HepG2 (cell line): Measurements from ENCODE around the gene PLEKHA3. TPM values are rescaled to one million over a fixed set of nuclear protein-coding genes. Genes with fewer than 3 reads are reported as not detected.

Experiments
- ARID2 ChIP-seq: sonication (generic); formaldehyde crosslinking; IDR thresholded peaks from 2 replicates; pipeline ENCODE4 v1.8.1; 2022; ENCODE audit warnings: mild to moderate bottlenecking, missing genetic modification reagents, borderline replicate concordance
- MAFF ChIP-seq: IDR thresholded peaks from 2 replicates; pipeline ENCODE4 v1.6.1; 2011; ENCODE audit warnings: low read depth, low read length, improper control_type of control experiment
- NCOA1 ChIP-seq: sonication (generic); formaldehyde crosslinking; IDR thresholded peaks from 2 replicates; pipeline ENCODE4 v1.9.0; 2021; ENCODE audit warnings: missing genetic modification reagents
- NFIB ChIP-seq: sonication (generic); formaldehyde crosslinking; IDR thresholded peaks from 2 replicates; pipeline ENCODE4 v1.9.0; 2021; ENCODE audit warnings: missing genetic modification reagents, mild to moderate bottlenecking, borderline replicate concordance
- NFYB ChIP-seq: sonication (generic); formaldehyde crosslinking; IDR thresholded peaks from 2 replicates; pipeline ENCODE4 v1.4.0; 2020; ENCODE audit warnings: missing genetic modification reagents
- PHF8 ChIP-seq: sonication (generic); formaldehyde crosslinking; IDR thresholded peaks from 2 replicates; pipeline ENCODE4 v1.5.0; 2020; ENCODE audit warnings: missing genetic modification reagents
- POLR2AphosphoS2 ChIP-seq: IDR thresholded peaks from 2 replicates; pipeline ENCODE4 v1.6.1; 2011; ENCODE audit warnings: low read depth, low read length, improper control_type of control experiment
- POLR2G ChIP-seq: fragments of 200-400 bp; formaldehyde crosslinking; IDR thresholded peaks from 2 replicates; pipeline ENCODE4 v1.6.1; 2018; ENCODE audit warnings: mild to moderate bottlenecking, low read depth, low read length, moderate library complexity
- SIX1 ChIP-seq: sonication (generic); formaldehyde crosslinking; IDR thresholded peaks from 2 replicates; pipeline ENCODE4 v1.4.0; 2020; ENCODE audit warnings: missing genetic modification reagents, borderline replicate concordance
- SMC3 ChIP-seq: IDR thresholded peaks from 2 replicates; pipeline ENCODE4 v1.6.1; 2011; ENCODE audit warnings: low read length, improper control_type of control experiment
- SOX6 ChIP-seq, 2 experiments: fragments of 450-650 bp in 1 of 2; sonication (generic) in 1 of 2; formaldehyde crosslinking in 1 of 2; IDR thresholded peaks; 2 replicates each; pipeline versions ENCODE4 v1.4.0 to v1.6.1; 2017 to 2020; ENCODE audit warnings: antibody characterized with exemption in 1 of 2, mild to moderate bottlenecking in 1 of 2, missing genetic modification reagents in 1 of 2
- SRSF1 ChIP-seq: fragments of 200-400 bp; formaldehyde crosslinking; optimal IDR thresholded peaks from 2 replicates; pipeline ENCODE3; 2017; ENCODE audit warnings: mild to moderate bottlenecking, low read depth, low read length, moderate library complexity
- TGIF2 ChIP-seq: IDR thresholded peaks from 2 replicates; pipeline ENCODE4 v1.6.1; 2016; ENCODE audit warnings: control low read depth, missing compliant biosample characterization
- ZFP36L2 ChIP-seq: sonication (generic); formaldehyde crosslinking; IDR thresholded peaks from 2 replicates; pipeline ENCODE4 v1.4.0; 2020; ENCODE audit warnings: missing genetic modification reagents
- ZNF724P ChIP-seq: sonication (generic); formaldehyde crosslinking; IDR thresholded peaks from 2 replicates; pipeline ENCODE4 v1.8.0; 2022; ENCODE audit warnings: missing genetic modification reagents, borderline replicate concordance
- polyA plus RNA-seq, 8 experiments: library from polyadenylated mRNA; depleted of rRNA in 3 of 8; stranded (reverse) in 7 of 8; unstranded in 1 of 8; fragments of >200 nt; fragmentation: Illumina TruSeq in 4 of 8; extraction: Trizol in 4 of 8; gene quantifications; 2 replicates each; pipeline versions ENCODE4 v1.2.1 to v1.2.3, GENCODE V29; 2011 to 2016; ENCODE audit warnings: low read depth in 4 of 8, missing spikeins in 1 of 8, mixed read lengths in 1 of 8; ENCODE audit not compliant: insufficient read depth in 1 of 8
- total RNA-seq, 5 experiments: library from RNA; depleted of rRNA; stranded (reverse); fragments of >200 nt; fragmentation: Illumina TruSeq; extraction: Trizol; gene quantifications; 2 replicates each; pipeline ENCODE4 v1.2.3, GENCODE V29; 2016; ENCODE audit warnings: low read depth in 1 of 5
- TF ChIP-seq, protein P1 (sequence below): sonication (generic); formaldehyde crosslinking; IDR thresholded peaks from 2 replicates; pipeline ENCODE4 v1.5.0; 2020; ENCODE audit warnings: missing genetic modification reagents, mild to moderate bottlenecking, borderline replicate concordance
- TF ChIP-seq, protein P2 (sequence below): sonication (generic); formaldehyde crosslinking; IDR thresholded peaks from 2 replicates; pipeline ENCODE4 v1.9.0; 2021; ENCODE audit warnings: mild to moderate bottlenecking, missing genetic modification reagents

Gene PLEKHA3
- total and polyA plus RNA-seq, 2 of the 13 experiments (the other 11 are each of a cell fraction or from before 2014, with no cell fraction given) = 11.7 to 23.1 TPM

DNA sequence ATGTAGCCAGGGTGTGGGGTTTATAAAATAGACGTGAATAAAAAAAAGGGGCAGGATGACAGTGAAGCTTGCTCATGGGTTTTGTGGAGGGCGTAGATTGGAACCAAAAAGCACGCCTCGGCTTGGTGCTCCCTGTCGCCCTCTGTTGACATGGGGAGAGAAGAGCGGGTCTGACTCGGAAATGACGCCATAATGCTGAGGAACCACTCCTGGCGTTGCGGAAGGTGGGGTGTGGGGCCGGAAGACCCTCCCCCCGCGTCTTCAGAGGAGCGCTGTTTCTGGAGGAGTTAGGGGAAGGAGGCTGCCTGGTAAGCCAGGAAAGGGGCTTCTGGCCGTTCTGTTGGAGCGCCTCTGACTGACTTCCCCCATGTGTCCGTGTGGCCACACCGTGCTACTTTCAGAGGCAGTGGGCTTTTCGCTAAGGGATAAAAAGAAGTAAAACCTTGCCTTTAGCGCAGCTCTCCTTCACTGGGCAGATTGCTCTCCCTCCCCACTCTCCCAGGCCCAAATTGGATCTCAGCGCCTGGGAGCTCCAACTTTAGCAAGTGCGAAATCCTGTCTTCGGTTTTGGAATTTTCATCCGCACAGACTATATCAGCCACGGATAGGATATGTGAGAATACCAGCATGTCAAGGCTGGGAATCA, 42.8 kb downstream of the PLEKHA3 start (continued):
- TF ChIP-seq, protein P1, sequence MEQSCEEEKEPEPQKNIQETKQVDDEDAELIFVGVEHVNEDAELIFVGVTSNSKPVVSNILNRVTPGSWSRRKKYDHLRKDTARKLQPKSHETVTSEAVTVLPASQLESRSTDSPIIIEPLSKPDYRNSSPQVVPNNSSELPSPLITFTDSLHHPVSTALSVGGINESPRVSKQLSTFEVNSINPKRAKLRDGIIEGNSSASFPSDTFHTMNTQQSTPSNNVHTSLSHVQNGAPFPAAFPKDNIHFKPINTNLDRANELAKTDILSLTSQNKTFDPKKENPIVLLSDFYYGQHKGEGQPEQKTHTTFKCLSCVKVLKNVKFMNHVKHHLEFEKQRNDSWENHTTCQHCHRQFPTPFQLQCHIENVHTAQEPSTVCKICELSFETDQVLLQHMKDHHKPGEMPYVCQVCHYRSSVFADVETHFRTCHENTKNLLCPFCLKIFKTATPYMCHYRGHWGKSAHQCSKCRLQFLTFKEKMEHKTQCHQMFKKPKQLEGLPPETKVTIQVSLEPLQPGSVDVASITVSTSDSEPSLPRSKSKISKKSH (CRISPR knock-in tag) = 0 out of 2 replicates have a peak, but pooled peaks have one; percentile 30
- peak; percentile 65 for TF ChIP-seq NFYB (CRISPR knock-in tag)
- TF ChIP-seq SIX1 = no peak
- TF ChIP-seq SOX6 (IDR thresholded peaks at IDR 0.05) = no peak
- TF ChIP-seq SOX6 (CRISPR knock-in tag; IDR thresholded peaks at IDR 0.05) = no peak
- peak; percentile 55; the same call in 1 of the 2 replicates for TF ChIP-seq PHF8 (CRISPR knock-in tag)
- peak; percentile 83 for TF ChIP-seq POLR2G
- TF ChIP-seq NFIB (CRISPR knock-in tag) = no peak
- TF ChIP-seq ZFP36L2 (CRISPR knock-in tag) = no peak
- TF ChIP-seq ARID2 (CRISPR knock-in tag) = no peak
- TF ChIP-seq, protein P2, sequence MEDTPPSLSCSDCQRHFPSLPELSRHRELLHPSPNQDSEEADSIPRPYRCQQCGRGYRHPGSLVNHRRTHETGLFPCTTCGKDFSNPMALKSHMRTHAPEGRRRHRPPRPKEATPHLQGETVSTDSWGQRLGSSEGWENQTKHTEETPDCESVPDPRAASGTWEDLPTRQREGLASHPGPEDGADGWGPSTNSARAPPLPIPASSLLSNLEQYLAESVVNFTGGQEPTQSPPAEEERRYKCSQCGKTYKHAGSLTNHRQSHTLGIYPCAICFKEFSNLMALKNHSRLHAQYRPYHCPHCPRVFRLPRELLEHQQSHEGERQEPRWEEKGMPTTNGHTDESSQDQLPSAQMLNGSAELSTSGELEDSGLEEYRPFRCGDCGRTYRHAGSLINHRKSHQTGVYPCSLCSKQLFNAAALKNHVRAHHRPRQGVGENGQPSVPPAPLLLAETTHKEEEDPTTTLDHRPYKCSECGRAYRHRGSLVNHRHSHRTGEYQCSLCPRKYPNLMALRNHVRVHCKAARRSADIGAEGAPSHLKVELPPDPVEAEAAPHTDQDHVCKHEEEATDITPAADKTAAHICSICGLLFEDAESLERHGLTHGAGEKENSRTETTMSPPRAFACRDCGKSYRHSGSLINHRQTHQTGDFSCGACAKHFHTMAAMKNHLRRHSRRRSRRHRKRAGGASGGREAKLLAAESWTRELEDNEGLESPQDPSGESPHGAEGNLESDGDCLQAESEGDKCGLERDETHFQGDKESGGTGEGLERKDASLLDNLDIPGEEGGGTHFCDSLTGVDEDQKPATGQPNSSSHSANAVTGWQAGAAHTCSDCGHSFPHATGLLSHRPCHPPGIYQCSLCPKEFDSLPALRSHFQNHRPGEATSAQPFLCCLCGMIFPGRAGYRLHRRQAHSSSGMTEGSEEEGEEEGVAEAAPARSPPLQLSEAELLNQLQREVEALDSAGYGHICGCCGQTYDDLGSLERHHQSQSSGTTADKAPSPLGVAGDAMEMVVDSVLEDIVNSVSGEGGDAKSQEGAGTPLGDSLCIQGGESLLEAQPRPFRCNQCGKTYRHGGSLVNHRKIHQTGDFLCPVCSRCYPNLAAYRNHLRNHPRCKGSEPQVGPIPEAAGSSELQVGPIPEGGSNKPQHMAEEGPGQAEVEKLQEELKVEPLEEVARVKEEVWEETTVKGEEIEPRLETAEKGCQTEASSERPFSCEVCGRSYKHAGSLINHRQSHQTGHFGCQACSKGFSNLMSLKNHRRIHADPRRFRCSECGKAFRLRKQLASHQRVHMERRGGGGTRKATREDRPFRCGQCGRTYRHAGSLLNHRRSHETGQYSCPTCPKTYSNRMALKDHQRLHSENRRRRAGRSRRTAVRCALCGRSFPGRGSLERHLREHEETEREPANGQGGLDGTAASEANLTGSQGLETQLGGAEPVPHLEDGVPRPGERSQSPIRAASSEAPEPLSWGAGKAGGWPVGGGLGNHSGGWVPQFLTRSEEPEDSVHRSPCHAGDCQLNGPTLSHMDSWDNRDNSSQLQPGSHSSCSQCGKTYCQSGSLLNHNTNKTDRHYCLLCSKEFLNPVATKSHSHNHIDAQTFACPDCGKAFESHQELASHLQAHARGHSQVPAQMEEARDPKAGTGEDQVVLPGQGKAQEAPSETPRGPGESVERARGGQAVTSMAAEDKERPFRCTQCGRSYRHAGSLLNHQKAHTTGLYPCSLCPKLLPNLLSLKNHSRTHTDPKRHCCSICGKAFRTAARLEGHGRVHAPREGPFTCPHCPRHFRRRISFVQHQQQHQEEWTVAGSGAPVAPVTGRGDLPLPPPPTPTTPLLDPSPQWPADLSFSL = no peak
- TF ChIP-seq MAFF = peak; percentile 38
- TF ChIP-seq TGIF2 (CRISPR knock-in tag) = 0 out of 2 replicates have a peak, but pooled peaks have one; percentile 11
- no peak for TF ChIP-seq POLR2AphosphoS2
- TF ChIP-seq SMC3 = peak; percentile 44
- TF ChIP-seq SRSF1 = peak; percentile 53
- TF ChIP-seq ZNF724P (CRISPR knock-in tag) = no peak
- no peak for TF ChIP-seq NCOA1 (CRISPR knock-in tag)
